ENCODE results near the gene HPSE2.

Gene HPSE2

GRCh38 chr10:98632456-98633150, 603.0 kb downstream of the HPSE2 start:
- in situ Hi-C loops (cut with MboI; ENCODE audit: low sequenced_read_pairs), result no loop called here

- in situ Hi-C loops (cut with MboI; ENCODE audit: low sequenced_read_pairs), result no loop called here
These were observed 607.4 kb downstream of the HPSE2 start for GRCh38 chr10:98628206-98628605.

GRCh38 chr10:98627711-98628110, 607.9 kb downstream of the HPSE2 start:
- in situ Hi-C loops (cut with MboI; ENCODE audit: low sequenced_read_pairs), result no loop called here

- in situ Hi-C loops (cut with MboI; ENCODE audit: low sequenced_read_pairs), result no loop called here
These were observed 610.7 kb downstream of the HPSE2 start for GRCh38 chr10:98624963-98625362.

- in situ Hi-C loops (cut with MboI; ENCODE audit: low sequenced_read_pairs), result no loop called here
These were observed 612.5 kb downstream of the HPSE2 start for GRCh38 chr10:98623176-98623575.

- in situ Hi-C loops (cut with MboI; ENCODE audit: low sequenced_read_pairs), result no loop called here
These were observed 614.0 kb downstream of the HPSE2 start for GRCh38 chr10:98621630-98622029.

- in situ Hi-C loops (cut with MboI; ENCODE audit: low sequenced_read_pairs), result no loop called here
These were observed 615.1 kb downstream of the HPSE2 start for GRCh38 chr10:98620503-98620902.

- in situ Hi-C loops (cut with MboI; ENCODE audit: low sequenced_read_pairs), result no loop called here
These were observed 616.2 kb downstream of the HPSE2 start for GRCh38 chr10:98619446-98619845.

- in situ Hi-C loops (cut with MboI; ENCODE audit: low sequenced_read_pairs), result no loop called here
These were observed 617.6 kb downstream of the HPSE2 start for GRCh38 chr10:98617906-98618520.

- in situ Hi-C loops (cut with MboI; ENCODE audit: low sequenced_read_pairs), result no loop called here
These were observed 622.2 kb downstream of the HPSE2 start for GRCh38 chr10:98613446-98613845.

- in situ Hi-C loops (cut with MboI; ENCODE audit: low sequenced_read_pairs), result no loop called here
These were observed 624.2 kb downstream of the HPSE2 start for GRCh38 chr10:98611436-98611835.

- in situ Hi-C loops (cut with MboI; ENCODE audit: low sequenced_read_pairs), result no loop called here
These were observed 624.8 kb downstream of the HPSE2 start for GRCh38 chr10:98610836-98611235.

- in situ Hi-C loops (cut with MboI; ENCODE audit: low sequenced_read_pairs), result no loop called here
These were observed 625.4 kb downstream of the HPSE2 start for GRCh38 chr10:98610301-98610700.

GRCh38 chr10:98609265-98609664, 626.4 kb downstream of the HPSE2 start:
- in situ Hi-C loops (cut with MboI; ENCODE audit: low sequenced_read_pairs), result no loop called here

GRCh38 chr10:98608411-98608810, 627.2 kb downstream of the HPSE2 start:
- in situ Hi-C loops (cut with MboI; ENCODE audit: low sequenced_read_pairs), result no loop called here

- in situ Hi-C loops (cut with MboI; ENCODE audit: low sequenced_read_pairs), result no loop called here
These were observed 633.4 kb downstream of the HPSE2 start for GRCh38 chr10:98602224-98602623.

- in situ Hi-C loops (cut with MboI; ENCODE audit: low sequenced_read_pairs), result no loop called here
These were observed 636.5 kb downstream of the HPSE2 start for GRCh38 chr10:98599032-98599610.

- in situ Hi-C loops (cut with MboI; ENCODE audit: low sequenced_read_pairs), result no loop called here
These were observed 639.2 kb downstream of the HPSE2 start for GRCh38 chr10:98596404-98596803.

GRCh38 chr10:98589691-98590090, 646.0 kb downstream of the HPSE2 start:
- in situ Hi-C loops (cut with MboI; ENCODE audit: low sequenced_read_pairs), result no loop called here

- in situ Hi-C loops (cut with MboI; ENCODE audit: low sequenced_read_pairs), result no loop called here
These were observed 646.6 kb downstream of the HPSE2 start for GRCh38 chr10:98589007-98589406.

- in situ Hi-C loops (cut with MboI; ENCODE audit: low sequenced_read_pairs), result no loop called here
These were observed 648.4 kb downstream of the HPSE2 start for GRCh38 chr10:98587156-98587837.

- in situ Hi-C loops (cut with MboI; ENCODE audit: low sequenced_read_pairs), result no loop called here
These were observed 649.6 kb downstream of the HPSE2 start for GRCh38 chr10:98586096-98586495.

Data from HL-60/S4 (cell line).